KMS-11 (cell line): Measurements from ENCODE around the gene ATP2C1.

Experiments
- H2AFZ ChIP-seq: fragments of 200-600 bp; sonication (generic); 2 replicates; pipeline ENCODE4 v1.6.1; 2016; ENCODE audit warnings: antibody characterized with exemption, mixed run types, low read depth
- H3K27ac ChIP-seq: fragments of 200-600 bp; sonication (generic); 2 replicates; pipeline ENCODE4 v1.6.1; 2016; ENCODE audit warnings: mild to moderate bottlenecking, mixed run types
- H3K27me3 ChIP-seq: fragments of 200-600 bp; sonication (generic); 2 replicates; pipeline ENCODE4 v1.6.1; 2017; ENCODE audit warnings: mild to moderate bottlenecking, low read depth, mixed run types, moderate library complexity; ENCODE audit not compliant: insufficient read depth
- H3K36me3 ChIP-seq: fragments of 200-600 bp; sonication (generic); 2 replicates; pipeline ENCODE4 v1.6.1; 2017; ENCODE audit warnings: mild to moderate bottlenecking, mixed run types; ENCODE audit not compliant: insufficient read depth
- H3K4me1 ChIP-seq: fragments of 200-600 bp; sonication (generic); 2 replicates; pipeline ENCODE4 v1.6.1; 2016; ENCODE audit warnings: mild to moderate bottlenecking, low read depth, mixed run types; ENCODE audit not compliant: poor library complexity, severe bottlenecking
- H3K4me2 ChIP-seq: fragments of 200-600 bp; sonication (generic); 2 replicates; pipeline ENCODE4 v1.7.0; 2016; ENCODE audit warnings: mild to moderate bottlenecking, mixed run types
- H3K4me3 ChIP-seq: fragments of 200-600 bp; sonication (generic); IDR thresholded peaks from 2 replicates; pipeline ENCODE4 v1.6.1; 2017; ENCODE audit warnings: low read depth, low read length, mixed read lengths; ENCODE audit not compliant: insufficient read depth
- H3K79me2 ChIP-seq: fragments of 200-600 bp; sonication (generic); 2 replicates; pipeline ENCODE4 v1.6.1; 2016; ENCODE audit warnings: low read depth, mixed run types; ENCODE audit not compliant: insufficient read depth
- H3K9ac ChIP-seq: fragments of 200-600 bp; sonication (generic); 2 replicates; pipeline ENCODE4 v1.6.1; 2016; ENCODE audit warnings: mild to moderate bottlenecking, mixed run types
- H4K20me1 ChIP-seq: fragments of 200-600 bp; sonication (generic); 2 replicates; pipeline ENCODE4 v1.6.1; 2016; ENCODE audit warnings: mild to moderate bottlenecking, mixed run types; ENCODE audit not compliant: insufficient read depth
- CTCF ChIP-seq: fragments of 200-600 bp; sonication (generic); conservative IDR thresholded peaks from 2 replicates; pipeline ENCODE4 v1.6.1; 2017; ENCODE audit warnings: low read depth, mild to moderate bottlenecking, antibody characterized with exemption, low read length, moderate library complexity, mixed read lengths

ATP2C1 gene

GRCh38 chr3:131008326-131008725 is 114.4 kb downstream of the ATP2C1 start:
- no peak overlapping the region for H3K4me2 ChIP-seq
- H3K4me3 ChIP-seq, result no peak overlapping the region

GRCh38 chr3:131009698-131010097 is 115.8 kb downstream of the ATP2C1 start:
- no peaks in the 10 kb centered on the region for H3K27me3 ChIP-seq
- no peaks in the 10 kb centered on the region for H3K79me2 ChIP-seq
- no peak overlapping the region for H3K9ac ChIP-seq
- H2AFZ ChIP-seq, result no peak overlapping the region
- no peak overlapping the region for H3K4me3 ChIP-seq
- no peak overlapping the region for H3K27ac ChIP-seq
- H3K4me1 ChIP-seq, result no peaks in the 10 kb centered on the region
- TF ChIP-seq CTCF, result no peak
- H3K36me3 ChIP-seq, result peaks cover 7% of the 10 kb centered on the region; the same call in 1 of the 2 replicates
- no peaks in the 10 kb centered on the region for H4K20me1 ChIP-seq
- no peak overlapping the region for H3K4me2 ChIP-seq

More at GRCh38 chr3:131008326-131008725, 114.4 kb downstream of the ATP2C1 start:
- H2AFZ ChIP-seq, result no peak overlapping the region
- no peaks in the 10 kb centered on the region for H3K27me3 ChIP-seq
- peaks cover 4% of the 10 kb centered on the region for H3K4me1 ChIP-seq
- no peak for TF ChIP-seq CTCF
- no peak overlapping the region for H3K27ac ChIP-seq
- peaks cover 12% of the 10 kb centered on the region; the same call in 1 of the 2 replicates for H3K36me3 ChIP-seq
- H4K20me1 ChIP-seq, result no peaks in the 10 kb centered on the region
- H3K9ac ChIP-seq, result no peak overlapping the region
- no peaks in the 10 kb centered on the region for H3K79me2 ChIP-seq

GRCh38 chr3:131018970-131019369 is 125.1 kb downstream of the ATP2C1 start:
- H3K9ac ChIP-seq, result no peak overlapping the region
- no peak overlapping the region for H3K27ac ChIP-seq
- no peak overlapping the region for H3K4me3 ChIP-seq
- H3K27me3 ChIP-seq, result no peaks in the 10 kb centered on the region
- H3K4me2 ChIP-seq, result no peak overlapping the region
- H3K4me1 ChIP-seq, result no peaks in the 10 kb centered on the region
- no peaks in the 10 kb centered on the region for H3K79me2 ChIP-seq
- H4K20me1 ChIP-seq, result no peaks in the 10 kb centered on the region
- H3K36me3 ChIP-seq, result no peaks in the 10 kb centered on the region
- no peak for TF ChIP-seq CTCF
- no peak overlapping the region for H2AFZ ChIP-seq

GRCh38 chr3:131020122-131020693 is 126.3 kb downstream of the ATP2C1 start:
- H3K27ac ChIP-seq, result no peak overlapping the region
- H3K36me3 ChIP-seq, result no peaks in the 10 kb centered on the region
- no peak overlapping the region for H2AFZ ChIP-seq
- no peaks in the 10 kb centered on the region for H3K27me3 ChIP-seq
- no peak overlapping the region for H3K9ac ChIP-seq
- no peak overlapping the region for H3K4me3 ChIP-seq
- H3K4me1 ChIP-seq, result no peaks in the 10 kb centered on the region
- H3K4me2 ChIP-seq, result no peak overlapping the region
- no peaks in the 10 kb centered on the region for H4K20me1 ChIP-seq
- no peaks in the 10 kb centered on the region for H3K79me2 ChIP-seq
- no peak for TF ChIP-seq CTCF
